Keratinocyte (primary cell): Measurements from ENCODE around the gene PLAC9. TPM values are rescaled to one million over a fixed set of nuclear protein-coding genes. Genes with fewer than 3 reads are reported as not detected.

Experiments
- DNase-seq: peaks from one replicate; pipeline ENCODE4 v3.0.0-alpha.2; 2011; ENCODE audit warnings: low read depth, missing footprints, low spot score
- FAIRE-seq: peaks from 2 replicates; lab custom pipeline; 2011; peaks lifted over from hg19 to GRCh38; lab: Jason Lieb, UNC
- H2AFZ ChIP-seq: 2 replicates; pipeline ENCODE4 v1.6.0; 2012; ENCODE audit warnings: low read length, control low read depth, inconsistent platforms; ENCODE audit not compliant: control insufficient read depth
- H3K27ac ChIP-seq: 2 replicates; pipeline ENCODE4 v1.5.1; 2011; ENCODE audit warnings: low read length; ENCODE audit not compliant: control insufficient read depth, insufficient read depth
- H3K27me3 ChIP-seq: 3 replicates; pipeline ENCODE4 v1.6.0; 2011; ENCODE audit warnings: low read length; ENCODE audit not compliant: control insufficient read depth, insufficient read depth; ENCODE audit errors: extremely low read depth
- H3K36me3 ChIP-seq, 2 experiments: 2 replicates in 1 of 2; 3 replicates in 1 of 2; pipeline ENCODE4 v1.5.1; 2011; ENCODE audit warnings: low read length in 2 of 2, mild to moderate bottlenecking in 1 of 2; ENCODE audit not compliant: control insufficient read depth in 2 of 2, insufficient read depth in 2 of 2; ENCODE audit errors: extremely low read depth in 1 of 2
- H3K4me1 ChIP-seq: 3 replicates; pipeline ENCODE4 v1.5.1; 2011; ENCODE audit warnings: low read length; ENCODE audit not compliant: control insufficient read depth, insufficient read depth; ENCODE audit errors: extremely low read depth
- H3K4me2 ChIP-seq: 3 replicates; pipeline ENCODE4 v1.6.0; 2011; ENCODE audit warnings: low read depth, low read length; ENCODE audit not compliant: control insufficient read depth, insufficient read depth; ENCODE audit errors: extremely low read depth
- H3K4me3 ChIP-seq, 3 experiments: fragments of 200-600 bp in 1 of 3; sonication (generic) in 1 of 3; 2 replicates in 2 of 3; 3 replicates in 1 of 3; pipeline ENCODE4 v1.5.1; 2011 to 2016; ENCODE audit warnings: low read length in 3 of 3, mild to moderate bottlenecking in 3 of 3, control low read depth in 2 of 3, inconsistent platforms in 1 of 3, low read depth in 1 of 3, mixed read lengths in 1 of 3, mixed run types in 1 of 3, moderate library complexity in 1 of 3; ENCODE audit not compliant: control insufficient read depth in 2 of 3, insufficient read depth in 2 of 3; ENCODE audit errors: extremely low read depth in 1 of 3
- H3K79me2 ChIP-seq: 2 replicates; pipeline ENCODE4 v1.6.0; 2012; ENCODE audit warnings: low read length; ENCODE audit not compliant: control insufficient read depth, insufficient read depth
- H3K9ac ChIP-seq: 3 replicates; pipeline ENCODE4 v1.6.0; 2011; ENCODE audit warnings: low read length; ENCODE audit not compliant: control insufficient read depth, insufficient read depth; ENCODE audit errors: extremely low read depth
- H3K9me1 ChIP-seq: 3 replicates; pipeline ENCODE4 v1.6.0; 2011; ENCODE audit warnings: low read length; ENCODE audit not compliant: control insufficient read depth, insufficient read depth; ENCODE audit errors: extremely low read depth
- H3K9me3 ChIP-seq: 2 replicates; pipeline ENCODE4 v1.5.1; 2012; ENCODE audit warnings: low read depth, low read length; ENCODE audit not compliant: control insufficient read depth
- H4K20me1 ChIP-seq: 3 replicates; pipeline ENCODE4 v1.6.0; 2011; ENCODE audit warnings: low read length; ENCODE audit not compliant: control insufficient read depth, insufficient read depth; ENCODE audit errors: extremely low read depth
- EZH2 ChIP-seq: IDR thresholded peaks from one replicate; pipeline ENCODE4 v1.6.1; 2012; ENCODE audit warnings: inconsistent platforms, mild to moderate bottlenecking, low read length, moderate library complexity
- dilution Hi-C: fragments of 300-500 bp; cut with MboI; formaldehyde crosslinking; loops from one replicate; pipeline ENCODE4 v1.7.0; 2020; ENCODE audit warnings: low sequenced_read_pairs; ENCODE audit not compliant: extremely low pct_ligation_motif_present
- polyA plus RNA-seq, 5 experiments: library from polyadenylated mRNA; depleted of rRNA in 3 of 5; stranded (reverse) in 3 of 5; stranded (forward) in 1 of 5; unstranded in 1 of 5; fragments of >200 nt; gene quantifications; 1 replicate in 1 of 5; 2 replicates in 3 of 5; 3 replicates in 1 of 5; pipeline versions ENCODE4 v1.2.1 to v1.2.3, GENCODE V29; 2011 to 2012; ENCODE audit warnings: missing spikeins in 2 of 5, low read depth in 1 of 5, low replicate concordance in 1 of 5
- TF ChIP-seq, protein P1 (sequence below), 3 experiments: IDR thresholded peaks in 1 of 3; conservative IDR thresholded peaks in 1 of 3; optimal IDR thresholded peaks in 1 of 3; 2 replicates in 2 of 3; 3 replicates in 1 of 3; pipeline versions ENCODE3 to v1.5.1; 2011; ENCODE audit warnings: low read length in 3 of 3, mild to moderate bottlenecking in 3 of 3, moderate library complexity in 2 of 3, control low read depth in 1 of 3, inconsistent platforms in 1 of 3; ENCODE audit not compliant: insufficient read depth in 2 of 3; ENCODE audit errors: extremely low read depth in 1 of 3

PLAC9 gene
- polyA plus RNA-seq, 1 donor (not counting 4 experiments of a cell fraction or from before 2014, with no cell fraction given), result 0.39 TPM

DNA sequence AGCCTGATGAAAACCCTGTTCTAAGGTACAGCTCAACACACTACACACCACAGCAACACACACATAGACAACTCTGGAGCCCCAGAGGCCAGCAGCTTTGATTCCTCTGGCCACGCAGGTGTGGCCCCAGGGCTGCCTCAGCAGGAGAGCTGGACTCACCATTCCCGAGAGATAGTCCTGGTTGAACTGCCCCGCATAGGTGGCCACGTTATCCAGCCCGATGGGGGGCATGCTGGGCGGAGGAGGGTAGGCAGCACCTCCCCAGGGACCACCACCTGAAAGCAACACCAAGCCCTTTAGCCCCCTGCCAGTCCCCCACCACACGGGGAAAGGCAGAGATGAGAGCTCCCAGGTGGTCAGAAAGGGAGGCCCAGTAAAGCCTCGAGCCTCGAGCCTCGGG is 38.1 kb downstream of the PLAC9 start:
- H4K20me1 ChIP-seq, result peaks cover 6% of the 10 kb centered on the region
- DNase-seq, result no peak
- FAIRE-seq, result no peak
- H3K27ac ChIP-seq, result no peak overlapping the region
- no peak overlapping the region for H3K4me3 ChIP-seq
- H3K27me3 ChIP-seq, result no peaks in the 10 kb centered on the region
- H3K4me1 ChIP-seq, result peaks cover 31% of the 10 kb centered on the region
- no peaks in the 10 kb centered on the region for H3K9me1 ChIP-seq
- H3K9ac ChIP-seq, result no peak overlapping the region
- H3K79me2 ChIP-seq, result peaks cover 4% of the 10 kb centered on the region
- no peaks in the 10 kb centered on the region for H3K9me3 ChIP-seq
- dilution Hi-C loops, result no loop called here
- H3K36me3 ChIP-seq, result peaks cover 13 to 15% of the 10 kb centered on the region in 2 experiments
- no peak for TF ChIP-seq EZH2
- TF ChIP-seq, protein P1, sequence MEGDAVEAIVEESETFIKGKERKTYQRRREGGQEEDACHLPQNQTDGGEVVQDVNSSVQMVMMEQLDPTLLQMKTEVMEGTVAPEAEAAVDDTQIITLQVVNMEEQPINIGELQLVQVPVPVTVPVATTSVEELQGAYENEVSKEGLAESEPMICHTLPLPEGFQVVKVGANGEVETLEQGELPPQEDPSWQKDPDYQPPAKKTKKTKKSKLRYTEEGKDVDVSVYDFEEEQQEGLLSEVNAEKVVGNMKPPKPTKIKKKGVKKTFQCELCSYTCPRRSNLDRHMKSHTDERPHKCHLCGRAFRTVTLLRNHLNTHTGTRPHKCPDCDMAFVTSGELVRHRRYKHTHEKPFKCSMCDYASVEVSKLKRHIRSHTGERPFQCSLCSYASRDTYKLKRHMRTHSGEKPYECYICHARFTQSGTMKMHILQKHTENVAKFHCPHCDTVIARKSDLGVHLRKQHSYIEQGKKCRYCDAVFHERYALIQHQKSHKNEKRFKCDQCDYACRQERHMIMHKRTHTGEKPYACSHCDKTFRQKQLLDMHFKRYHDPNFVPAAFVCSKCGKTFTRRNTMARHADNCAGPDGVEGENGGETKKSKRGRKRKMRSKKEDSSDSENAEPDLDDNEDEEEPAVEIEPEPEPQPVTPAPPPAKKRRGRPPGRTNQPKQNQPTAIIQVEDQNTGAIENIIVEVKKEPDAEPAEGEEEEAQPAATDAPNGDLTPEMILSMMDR (optimal IDR thresholded peaks at IDR 0.05 in 1 of 3, IDR thresholded peaks at IDR 0.05 in 1 of 3, conservative IDR thresholded peaks at IDR 0.05 in 1 of 3; ENCODE audit: extremely low read depth in 1 of 3, insufficient read depth in 2 of 3, low read length in 3 of 3), result no peak
- no peak overlapping the region for H3K4me2 ChIP-seq
- no peak overlapping the region for H2AFZ ChIP-seq

GRCh38 chr10:80171248-80171660 is 38.7 kb downstream of the PLAC9 start:
- no peaks in the 10 kb centered on the region for H3K27me3 ChIP-seq
- no peak overlapping the region for H3K4me2 ChIP-seq
- no peak for FAIRE-seq
- H3K9ac ChIP-seq, result no peak overlapping the region
- peaks cover 25% of the 10 kb centered on the region for H3K4me1 ChIP-seq
- TF ChIP-seq, protein P1 (optimal IDR thresholded peaks at IDR 0.05 in 1 of 3, IDR thresholded peaks at IDR 0.05 in 1 of 3, conservative IDR thresholded peaks at IDR 0.05 in 1 of 3; ENCODE audit: extremely low read depth in 1 of 3, insufficient read depth in 2 of 3, low read length in 3 of 3), result no peak
- TF ChIP-seq EZH2, result no peak
- H3K9me3 ChIP-seq, result no peaks in the 10 kb centered on the region
- no peaks in the 10 kb centered on the region for H3K9me1 ChIP-seq
- no peak overlapping the region for H3K4me3 ChIP-seq
- peaks cover 4% of the 10 kb centered on the region for H3K79me2 ChIP-seq
- no peak overlapping the region for H3K27ac ChIP-seq
- dilution Hi-C loops, result no loop called here
- peaks cover 6% of the 10 kb centered on the region for H4K20me1 ChIP-seq
- peak; percentile 40 for DNase-seq
- no peak overlapping the region for H2AFZ ChIP-seq
- peaks cover 13 to 15% of the 10 kb centered on the region in 2 experiments for H3K36me3 ChIP-seq
